NT2/D1 (cell line): ENCODE results near the gene KCNE3.

Experiments used
- SUZ12 ChIP-seq: IDR thresholded peaks from 2 replicates; pipeline ENCODE4 v1.6.1; 2011; ENCODE audit not compliant: insufficient read length, insufficient read depth; ENCODE audit errors: extremely low read depth
- YY1 ChIP-seq: IDR thresholded peaks from 2 replicates; pipeline ENCODE4 v1.6.1; 2011; ENCODE audit not compliant: insufficient read length, insufficient read depth
- ZNF274 ChIP-seq: IDR thresholded peaks from 2 replicates; pipeline ENCODE4 v1.6.1; 2011; ENCODE audit warnings: mild to moderate bottlenecking, low read depth, low read length

- TF ChIP-seq YY1 (no peak), ZNF274 (no peak), SUZ12 (no peak)
Observed at GRCh38 chr11:74492084-74492483, 24.7 kb upstream of the KCNE3 start.
